Measurements from ENCODE around the gene UXS1. TPM values are rescaled to one million over a fixed set of nuclear protein-coding genes. Genes with fewer than 3 reads are reported as not detected.

UXS1 gene
- total RNA-seq, 2 donors from 2014 or later = 62.0 to 105 TPM

- peaks cover 3% of the 10 kb centered on the region for H3K27me3 Mint-ChIP-seq
- H3K36me3 Mint-ChIP-seq (ENCODE audit: low read depth) = no peaks in the 10 kb centered on the region
- H3K4me3 Mint-ChIP-seq = no peak overlapping the region
- ATAC-seq (replicated peaks) = no peak
- H3K27ac Mint-ChIP-seq = no peak overlapping the region
- H3K4me1 Mint-ChIP-seq = peaks cover 21% of the 10 kb centered on the region
- H3K9me3 Mint-ChIP-seq = no peaks in the 10 kb centered on the region
Measured at GRCh38 chr2:106063181-106063580, 130.9 kb downstream of the UXS1 start.

- H3K4me3 Mint-ChIP-seq = no peak overlapping the region
- peaks cover 3% of the 10 kb centered on the region for H3K27me3 Mint-ChIP-seq
- H3K36me3 Mint-ChIP-seq (ENCODE audit: low read depth) = no peaks in the 10 kb centered on the region
- ATAC-seq (replicated peaks) = no peak
- H3K27ac Mint-ChIP-seq = no peak overlapping the region
- no peaks in the 10 kb centered on the region for H3K9me3 Mint-ChIP-seq
- H3K4me1 Mint-ChIP-seq = peaks cover 21% of the 10 kb centered on the region
Measured at GRCh38 chr2:106062627-106063026, 131.5 kb downstream of the UXS1 start.

DNA sequence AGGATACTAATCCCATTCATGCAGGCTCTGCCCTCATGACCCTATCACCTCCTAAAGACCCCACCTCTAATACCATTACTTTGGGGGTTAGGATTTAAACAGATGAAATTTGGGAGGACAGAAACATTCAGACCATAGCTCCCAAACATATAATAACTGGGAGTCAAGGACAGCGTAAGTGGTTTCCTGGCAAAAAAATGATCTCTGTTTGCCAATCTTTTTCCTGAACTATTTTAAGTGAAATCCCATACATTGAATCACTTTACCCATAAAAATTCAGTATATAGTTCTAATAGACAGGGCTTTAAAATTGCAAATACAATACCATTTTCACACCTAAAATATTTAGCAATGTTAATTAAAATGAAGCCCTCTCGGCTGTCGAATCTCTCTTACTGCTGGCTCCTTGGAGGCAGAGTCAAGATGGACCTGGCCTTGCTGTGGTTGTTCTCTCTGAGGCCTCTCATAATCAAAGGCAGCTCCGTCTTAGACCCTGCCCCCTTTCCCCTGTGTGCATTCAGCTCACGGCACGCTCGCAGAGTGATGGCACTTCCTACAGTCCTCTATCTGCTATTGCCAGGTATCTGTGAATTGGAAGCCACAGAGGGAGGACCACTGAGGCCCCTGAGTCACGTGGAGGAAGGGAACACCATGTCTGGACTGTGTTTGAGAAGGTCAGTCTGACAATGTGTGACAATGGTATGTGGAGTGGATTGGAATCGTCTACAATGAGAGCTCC is 132.3 kb downstream of the UXS1 start:
- Mint-ChIP-seq H3K27me3 (peaks cover 3% of the 10 kb centered on the region), H3K27ac (no peak overlapping the region), H3K4me3 (no peak overlapping the region), H3K4me1 (peaks cover 29% of the 10 kb centered on the region), H3K36me3 (ENCODE audit: low read depth) (no peaks in the 10 kb centered on the region), H3K9me3 (no peaks in the 10 kb centered on the region)
- ATAC-seq (replicated peaks) = no peak

GRCh38 chr2:106059416-106060065 is 134.6 kb downstream of the UXS1 start:
- ATAC-seq (replicated peaks) = no peak
- H3K4me3 Mint-ChIP-seq = no peak overlapping the region
- peaks cover 33% of the 10 kb centered on the region for H3K4me1 Mint-ChIP-seq
- H3K9me3 Mint-ChIP-seq = no peaks in the 10 kb centered on the region
- no peaks in the 10 kb centered on the region for H3K27me3 Mint-ChIP-seq
- H3K36me3 Mint-ChIP-seq (ENCODE audit: low read depth) = no peaks in the 10 kb centered on the region
- peak overlapping the region; percentile 31 for H3K27ac Mint-ChIP-seq

- no peaks in the 10 kb centered on the region for H3K36me3 Mint-ChIP-seq (ENCODE audit: low read depth)
- H3K27ac Mint-ChIP-seq = peak overlapping the region; percentile 31
- peak overlapping the region; percentile 12 for H3K4me3 Mint-ChIP-seq
- no peaks in the 10 kb centered on the region for H3K9me3 Mint-ChIP-seq
- peaks cover 39% of the 10 kb centered on the region for H3K4me1 Mint-ChIP-seq
- ATAC-seq (replicated peaks) = peak; percentile 69
- no peaks in the 10 kb centered on the region for H3K27me3 Mint-ChIP-seq
Measured at GRCh38 chr2:106058469-106059137, 135.5 kb downstream of the UXS1 start.

DNA sequence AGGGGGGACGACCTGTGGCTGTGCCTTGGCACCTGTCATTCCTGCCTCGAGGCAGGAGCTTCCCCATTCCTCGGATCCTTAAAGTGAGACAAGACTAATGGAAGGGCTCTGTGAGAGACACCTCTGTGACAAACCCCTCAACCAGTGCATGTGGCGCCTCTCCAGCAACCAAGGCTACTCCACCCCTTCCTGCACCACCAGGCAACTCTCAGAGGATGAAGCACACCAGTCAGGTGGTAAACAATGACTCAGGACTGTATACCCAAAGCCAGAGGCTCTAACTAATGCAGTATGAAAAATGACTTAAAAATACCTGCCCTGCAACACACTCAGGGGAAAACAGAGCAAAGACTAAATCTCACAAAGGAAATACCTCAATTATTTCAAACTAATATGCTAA is 136.9 kb downstream of the UXS1 start:
- Mint-ChIP-seq H3K27me3 (no peaks in the 10 kb centered on the region), H3K9me3 (no peaks in the 10 kb centered on the region), H3K4me1 (peaks cover 49% of the 10 kb centered on the region), H3K27ac (peak overlapping the region; percentile 40), H3K4me3 (peak overlapping the region; percentile 42), H3K36me3 (ENCODE audit: low read depth) (no peaks in the 10 kb centered on the region)
- ATAC-seq (replicated peaks) = peak; percentile 93

DNA sequence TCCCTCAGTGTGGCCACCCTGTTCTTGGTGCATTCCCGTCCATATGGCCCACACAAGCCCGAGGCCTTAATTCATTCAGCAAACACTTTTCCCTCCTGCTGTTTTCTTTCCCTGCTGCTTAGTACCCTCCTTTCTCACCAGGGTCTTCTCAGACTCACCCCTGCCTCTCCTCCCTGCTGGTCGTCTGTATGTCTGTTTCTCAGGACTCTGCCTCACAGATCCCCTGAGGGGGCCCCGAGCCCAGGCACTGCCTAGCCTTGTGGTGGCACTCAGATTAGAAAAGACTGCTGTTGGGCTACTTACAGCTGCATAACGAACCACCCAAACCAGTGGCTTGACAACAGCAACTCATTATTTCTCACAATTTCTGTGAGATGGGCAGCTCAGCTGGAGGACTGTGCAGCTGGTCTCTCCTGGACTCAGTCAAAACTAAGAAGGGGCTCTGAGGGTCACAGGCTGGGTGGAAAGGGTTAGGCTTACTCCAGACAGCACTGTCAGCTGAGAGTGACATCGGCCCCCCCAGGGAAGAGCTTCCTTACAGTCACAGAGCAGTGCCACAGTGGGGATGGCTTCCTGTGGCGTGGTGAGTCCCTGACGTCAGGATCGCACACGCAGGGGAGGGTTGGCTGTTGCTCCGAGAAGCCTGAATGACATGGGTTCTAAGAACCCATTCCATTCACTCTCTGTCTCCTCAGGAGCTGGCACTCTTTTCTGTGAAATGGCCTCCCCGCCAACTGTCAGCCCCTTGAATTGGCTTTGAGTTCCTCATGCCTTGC is 139.0 kb downstream of the UXS1 start:
- no peaks in the 10 kb centered on the region for H3K36me3 Mint-ChIP-seq (ENCODE audit: low read depth)
- ATAC-seq (replicated peaks) = no peak

GRCh38 chr2:106054321-106054720 is 139.8 kb downstream of the UXS1 start:
- Mint-ChIP-seq H3K36me3 (ENCODE audit: low read depth) (no peaks in the 10 kb centered on the region), H3K4me1 (peaks cover 48% of the 10 kb centered on the region), H3K4me3 (no peak overlapping the region), H3K27me3 (no peaks in the 10 kb centered on the region), H3K9me3 (peaks cover 3% of the 10 kb centered on the region), H3K27ac (no peak overlapping the region)
- no peak for ATAC-seq (replicated peaks)

More for the DNA sequence above, 139.0 kb downstream of the UXS1 start:
- H3K9me3 Mint-ChIP-seq = peaks cover 3% of the 10 kb centered on the region
- H3K4me3 Mint-ChIP-seq = no peak overlapping the region
- no peaks in the 10 kb centered on the region for H3K27me3 Mint-ChIP-seq
- peaks cover 51% of the 10 kb centered on the region for H3K4me1 Mint-ChIP-seq
- H3K27ac Mint-ChIP-seq = no peak overlapping the region

DNA sequence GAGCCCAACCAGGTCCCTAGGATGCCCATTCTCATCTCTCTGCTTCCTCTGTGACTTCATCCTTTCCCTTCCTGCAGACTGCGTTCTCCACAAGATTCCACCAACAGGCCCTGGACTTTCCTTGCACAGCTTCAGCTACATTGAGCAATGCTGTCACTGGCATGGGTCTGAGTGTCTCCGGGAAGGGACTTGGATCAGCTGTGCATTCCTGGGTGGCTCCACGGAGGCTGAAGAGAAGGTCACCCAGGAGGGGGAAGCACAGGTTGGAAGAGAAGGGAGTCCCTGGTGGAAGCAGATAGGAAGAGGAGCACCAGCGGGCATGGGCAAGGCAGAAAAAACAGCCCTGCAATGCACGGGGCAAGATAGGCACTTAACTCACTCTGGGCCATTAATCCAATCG is 140.5 kb downstream of the UXS1 start:
- Mint-ChIP-seq H3K4me3 (peak overlapping the region; percentile 9), H3K4me1 (peaks cover 41% of the 10 kb centered on the region), H3K27ac (no peak overlapping the region), H3K36me3 (ENCODE audit: low read depth) (no peaks in the 10 kb centered on the region), H3K9me3 (peaks cover 3% of the 10 kb centered on the region), H3K27me3 (no peaks in the 10 kb centered on the region)
- ATAC-seq (replicated peaks) = no peak

DNA sequence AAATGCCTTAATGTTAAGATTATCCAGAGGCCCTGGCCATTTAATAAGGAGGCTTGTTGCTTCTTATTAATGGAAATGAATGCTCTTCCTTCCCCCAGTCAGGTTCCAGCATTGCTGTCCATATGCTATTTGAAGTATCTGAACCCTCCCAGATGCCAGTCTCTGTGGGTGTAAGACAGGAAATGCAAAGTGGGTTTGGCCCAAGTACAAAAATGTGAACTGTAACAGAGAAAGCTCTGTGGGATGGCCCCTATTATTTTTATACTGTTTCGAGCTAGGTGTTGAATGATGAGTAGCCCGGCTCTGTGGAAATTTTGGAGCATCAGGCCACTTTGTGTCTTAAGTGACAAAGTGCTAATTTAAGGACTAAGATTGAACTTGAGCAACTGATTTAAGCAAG is 141.0 kb downstream of the UXS1 start:
- Mint-ChIP-seq H3K9me3 (peaks cover 3% of the 10 kb centered on the region), H3K4me3 (peak overlapping the region; percentile 9), H3K27ac (no peak overlapping the region), H3K4me1 (peaks cover 37% of the 10 kb centered on the region), H3K36me3 (ENCODE audit: low read depth) (no peaks in the 10 kb centered on the region), H3K27me3 (no peaks in the 10 kb centered on the region)
- ATAC-seq (replicated peaks) = peak; percentile 39

DNA sequence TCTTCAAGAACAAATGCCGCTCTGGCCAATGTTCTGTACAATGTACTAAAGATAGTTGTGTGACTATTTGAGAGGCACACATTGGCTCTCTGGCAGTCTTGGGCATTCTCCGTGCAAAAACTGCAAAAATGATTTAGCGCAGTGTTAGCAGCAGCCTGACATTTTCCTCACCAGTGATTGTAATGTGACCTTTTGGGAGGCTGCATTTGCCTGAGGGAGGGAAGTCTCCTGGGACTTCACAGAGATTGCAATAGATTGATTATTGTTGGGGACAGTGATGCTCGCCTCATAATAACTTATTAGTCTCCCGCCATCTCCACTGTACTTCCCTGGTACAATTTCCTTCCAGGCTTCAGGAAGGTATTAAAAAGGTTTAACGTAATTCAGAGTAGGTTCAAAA is 149.2 kb downstream of the UXS1 start:
- Mint-ChIP-seq H3K36me3 (ENCODE audit: low read depth) (no peaks in the 10 kb centered on the region), H3K4me3 (no peak overlapping the region), H3K27me3 (no peaks in the 10 kb centered on the region), H3K27ac (no peak overlapping the region), H3K9me3 (no peaks in the 10 kb centered on the region), H3K4me1 (peaks cover 3% of the 10 kb centered on the region)
- no peak for ATAC-seq (replicated peaks)

GRCh38 chr2:106044021-106044420 is 150.1 kb downstream of the UXS1 start:
- no peaks in the 10 kb centered on the region for H3K27me3 Mint-ChIP-seq
- no peaks in the 10 kb centered on the region for H3K36me3 Mint-ChIP-seq (ENCODE audit: low read depth)
- no peak for ATAC-seq (replicated peaks)
- H3K4me3 Mint-ChIP-seq = no peak overlapping the region
- peaks cover 3% of the 10 kb centered on the region for H3K4me1 Mint-ChIP-seq
- no peaks in the 10 kb centered on the region for H3K9me3 Mint-ChIP-seq
- no peak overlapping the region for H3K27ac Mint-ChIP-seq
